ENCODE measurements around the gene MRRF.

DNA sequence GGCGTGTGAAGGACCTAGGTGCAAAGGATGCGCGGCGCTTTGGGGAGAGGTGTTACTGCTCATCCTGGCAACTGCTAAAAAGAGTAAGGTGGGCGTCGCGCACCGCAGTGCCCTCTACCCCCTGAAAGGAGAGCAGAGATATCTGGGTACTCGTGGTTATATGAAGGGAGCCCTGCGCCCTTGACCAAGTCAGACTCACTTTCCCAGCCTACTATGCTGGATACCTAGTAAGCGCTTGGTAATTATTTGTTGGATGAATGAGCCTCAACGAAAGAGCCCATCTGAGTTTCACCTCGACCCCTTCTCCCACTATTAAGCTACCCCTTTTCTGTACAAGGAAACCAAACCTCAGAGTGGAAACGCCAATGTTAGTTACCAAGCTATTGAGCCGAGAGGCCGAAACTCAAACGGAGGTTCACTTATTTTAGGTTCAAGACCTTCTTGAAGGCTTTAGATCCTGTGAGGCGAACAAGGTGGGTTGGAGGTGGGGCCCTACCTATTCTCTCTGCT lies 44.0 kb upstream of the MRRF start:
- TF ChIP-seq, protein P1, sequence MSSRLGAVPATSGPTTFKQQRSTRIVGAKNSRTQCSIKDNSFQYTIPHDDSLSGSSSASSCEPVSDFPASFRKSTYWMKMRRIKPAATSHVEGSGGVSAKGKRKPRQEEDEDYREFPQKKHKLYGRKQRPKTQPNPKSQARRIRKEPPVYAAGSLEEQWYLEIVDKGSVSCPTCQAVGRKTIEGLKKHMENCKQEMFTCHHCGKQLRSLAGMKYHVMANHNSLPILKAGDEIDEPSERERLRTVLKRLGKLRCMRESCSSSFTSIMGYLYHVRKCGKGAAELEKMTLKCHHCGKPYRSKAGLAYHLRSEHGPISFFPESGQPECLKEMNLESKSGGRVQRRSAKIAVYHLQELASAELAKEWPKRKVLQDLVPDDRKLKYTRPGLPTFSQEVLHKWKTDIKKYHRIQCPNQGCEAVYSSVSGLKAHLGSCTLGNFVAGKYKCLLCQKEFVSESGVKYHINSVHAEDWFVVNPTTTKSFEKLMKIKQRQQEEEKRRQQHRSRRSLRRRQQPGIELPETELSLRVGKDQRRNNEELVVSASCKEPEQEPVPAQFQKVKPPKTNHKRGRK (CRISPR knock-in tag; IDR thresholded peaks at IDR 0.05; ENCODE audit: borderline replicate concordance) = no peak
- TF ChIP-seq SP1 (CRISPR knock-in tag; conservative IDR thresholded peaks at IDR 0.05) (no peak), CBFB (CRISPR knock-in tag; IDR thresholded peaks at IDR 0.05; ENCODE audit: low read depth) (no peak), CTCF (IDR thresholded peaks at IDR 0.05) (no peak), FOXJ3 (CRISPR knock-in tag; IDR thresholded peaks at IDR 0.05; ENCODE audit: borderline replicate concordance) (no peak), ZSCAN18 (CRISPR knock-in tag; IDR thresholded peaks at IDR 0.05) (no peak), SOX15 (CRISPR knock-in tag; IDR thresholded peaks at IDR 0.05) (no peak), TCF7 (CRISPR knock-in tag; IDR thresholded peaks at IDR 0.05; ENCODE audit: low read depth) (no peak), NR2C2 (CRISPR knock-in tag; IDR thresholded peaks at IDR 0.05) (no peak)
- TF ChIP-seq, protein P2, sequence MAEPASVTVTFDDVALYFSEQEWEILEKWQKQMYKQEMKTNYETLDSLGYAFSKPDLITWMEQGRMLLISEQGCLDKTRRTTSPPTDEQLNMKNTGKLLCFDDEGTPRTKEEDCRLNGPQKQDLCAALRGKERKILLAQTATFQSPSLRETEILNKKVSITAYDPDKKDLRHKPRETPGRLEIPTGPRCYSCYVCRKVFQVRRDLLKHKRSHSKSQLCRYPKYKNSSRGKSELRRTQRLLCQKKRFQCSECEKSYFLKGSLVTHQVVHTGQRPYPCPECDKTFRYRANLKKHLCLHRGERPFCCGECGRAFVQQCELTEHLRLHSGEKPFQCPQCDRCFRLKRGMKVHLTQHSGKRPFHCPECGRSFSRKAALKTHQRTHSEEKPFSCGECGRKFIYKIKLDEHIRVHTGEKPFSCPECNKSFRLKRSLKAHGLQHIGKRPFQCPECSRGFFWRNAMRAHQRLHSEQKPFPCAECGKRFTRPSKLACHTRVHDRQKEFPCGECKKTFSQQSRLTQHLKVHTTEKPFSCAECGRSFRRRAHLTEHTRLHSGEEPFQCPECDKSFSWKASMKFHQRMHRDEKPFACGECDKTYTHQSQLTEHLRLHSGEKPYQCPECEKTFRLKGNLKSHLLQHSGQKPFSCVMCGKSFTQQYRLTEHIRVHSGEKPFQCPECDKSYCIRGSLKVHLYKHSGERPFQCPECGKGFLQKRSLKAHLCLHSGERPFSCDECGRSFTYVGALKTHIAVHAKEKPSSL (CRISPR knock-in tag; conservative IDR thresholded peaks at IDR 0.05) = no peak
